ENCODE measurements around the gene DHX30. TPM values are rescaled to one million over a fixed set of nuclear protein-coding genes. Genes with fewer than 3 reads are reported as not detected.

Gene DHX30
- total RNA-seq, 1 experiment from 2014 or later = 75.7 TPM

GRCh38 chr3:47872916-47873315 is 70.0 kb downstream of the DHX30 start:
- H3K27ac Mint-ChIP-seq (ENCODE audit: unreplicated experiment) = no peak overlapping the region

DNA sequence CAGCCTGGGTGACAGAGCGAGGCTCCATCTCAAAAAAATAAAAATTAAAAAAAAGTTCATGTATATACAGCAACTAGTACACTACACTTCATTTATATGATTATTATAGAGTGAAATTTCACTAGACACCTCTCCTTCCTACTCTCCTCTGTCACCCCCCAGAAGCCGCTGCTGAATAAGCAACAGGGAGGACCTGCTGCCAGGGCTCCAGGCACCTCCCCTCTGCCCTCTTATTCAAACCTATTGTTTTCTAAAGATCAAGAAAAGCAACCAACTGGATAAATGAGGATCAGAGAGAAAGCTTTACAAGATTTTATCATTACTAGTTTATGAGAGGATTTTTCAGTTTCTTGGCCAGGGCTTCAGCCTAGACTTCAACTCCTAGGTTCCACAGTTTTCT is 71.5 kb downstream of the DHX30 start:
- ChIA-PET CTCF (no interaction called here), POLR2A (no interaction called here)
- Mint-ChIP-seq H3K4me3 (ENCODE audit: unreplicated experiment) (no peak overlapping the region), H3K36me3 (ENCODE audit: insufficient read depth, unreplicated experiment) (peaks cover 65% of the 10 kb centered on the region), H3K9me3 (ENCODE audit: unreplicated experiment) (no peaks in the 10 kb centered on the region), H3K4me1 (ENCODE audit: low read depth, unreplicated experiment) (peaks cover 6% of the 10 kb centered on the region), H3K27me3 (ENCODE audit: insufficient read depth, unreplicated experiment) (no peaks in the 10 kb centered on the region), H3K27ac (ENCODE audit: unreplicated experiment) (no peak overlapping the region)
- Histone ChIP-seq H3K4me1 (no peaks in the 10 kb centered on the region), H3K27me3 (replicated peaks; ENCODE audit: control insufficient read depth, insufficient read depth, low read length) (no peaks in the 10 kb centered on the region), H3K4me3 (ENCODE audit: low read depth, low read length) (no peak overlapping the region), H3K9me3 (no peaks in the 10 kb centered on the region), H3K36me3 (ENCODE audit: control insufficient read depth, insufficient read depth, low read length) (peaks cover 2% of the 10 kb centered on the region; the same call in 1 of the 2 replicates)
- BruUV-seq (replicated peaks) = no TSS peak
- intact Hi-C loops (cut with micrococcal nuclease; ENCODE audit: unreplicated experiment) = no loop called here
- TF ChIP-seq CTCF (IDR thresholded peaks at IDR 0.05; ENCODE audit: insufficient read depth in 1 of 2, low read depth in 1 of 2, low read length in 1 of 2, severe bottlenecking in 1 of 2, unreplicated experiment in 1 of 2) = no peak
- DNase-seq = no peak

More at GRCh38 chr3:47872916-47873315, 70.0 kb downstream of the DHX30 start:
- DNase-seq = no peak
- H3K4me3 Mint-ChIP-seq (ENCODE audit: unreplicated experiment) = no peak overlapping the region
- no peaks in the 10 kb centered on the region for H3K4me1 ChIP-seq
- ChIA-PET POLR2A (no interaction called here), CTCF (interaction anchor here (1.3 kb wide), 1 partner anchor 279 kb away, joined by 4 read pairs; no protein-coding TSS in a partner anchor)
- peaks cover 6% of the 10 kb centered on the region for H3K4me1 Mint-ChIP-seq (ENCODE audit: low read depth, unreplicated experiment)
- no peak overlapping the region for H3K4me3 ChIP-seq (ENCODE audit: low read depth, low read length)
- H3K9me3 ChIP-seq = no peaks in the 10 kb centered on the region
- peaks cover 74% of the 10 kb centered on the region for H3K36me3 Mint-ChIP-seq (ENCODE audit: insufficient read depth, unreplicated experiment)
- peaks cover 2% of the 10 kb centered on the region; the same call in 1 of the 2 replicates for H3K36me3 ChIP-seq (ENCODE audit: control insufficient read depth, insufficient read depth, low read length)
- H3K27me3 Mint-ChIP-seq (ENCODE audit: insufficient read depth, unreplicated experiment) = no peaks in the 10 kb centered on the region
- no TSS peak for BruUV-seq (replicated peaks)
- TF ChIP-seq CTCF (IDR thresholded peaks at IDR 0.05; ENCODE audit: insufficient read depth in 1 of 2, low read depth in 1 of 2, low read length in 1 of 2, severe bottlenecking in 1 of 2, unreplicated experiment in 1 of 2) = no peak
- H3K27me3 ChIP-seq (replicated peaks; ENCODE audit: control insufficient read depth, insufficient read depth, low read length) = no peaks in the 10 kb centered on the region
- no peaks in the 10 kb centered on the region for H3K9me3 Mint-ChIP-seq (ENCODE audit: unreplicated experiment)
- intact Hi-C loops (cut with micrococcal nuclease; ENCODE audit: unreplicated experiment) = no loop called here

DNA sequence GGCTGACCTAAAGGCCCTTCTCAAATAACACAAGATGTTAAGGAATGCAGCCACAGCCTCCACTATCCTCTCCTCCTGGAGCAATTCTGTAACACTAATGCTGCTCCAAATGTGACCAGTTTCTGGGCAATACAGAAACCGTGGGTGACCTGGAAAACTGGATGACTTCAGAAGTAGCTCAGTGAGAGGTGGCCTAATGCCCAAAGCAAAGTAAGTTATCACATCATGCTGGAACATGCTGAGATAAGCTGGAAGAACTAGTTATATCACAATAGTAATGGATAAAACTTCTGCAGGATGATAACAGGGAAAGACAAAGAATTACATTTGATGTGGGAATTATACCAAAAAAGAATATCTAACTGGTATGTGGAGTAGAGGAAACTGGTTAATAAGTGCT is 72.0 kb downstream of the DHX30 start:
- no peaks in the 10 kb centered on the region for H3K9me3 ChIP-seq
- H3K4me3 ChIP-seq (ENCODE audit: low read depth, low read length) = no peak overlapping the region
- H3K9me3 Mint-ChIP-seq (ENCODE audit: unreplicated experiment) = no peaks in the 10 kb centered on the region
- H3K27me3 Mint-ChIP-seq (ENCODE audit: insufficient read depth, unreplicated experiment) = no peaks in the 10 kb centered on the region
- ChIA-PET POLR2A (no interaction called here), CTCF (no interaction called here)
- peaks cover 6% of the 10 kb centered on the region for H3K4me1 Mint-ChIP-seq (ENCODE audit: low read depth, unreplicated experiment)
- H3K4me1 ChIP-seq = no peaks in the 10 kb centered on the region
- peaks cover 60% of the 10 kb centered on the region for H3K36me3 Mint-ChIP-seq (ENCODE audit: insufficient read depth, unreplicated experiment)
- no peak for DNase-seq
- no peaks in the 10 kb centered on the region for H3K27me3 ChIP-seq (replicated peaks; ENCODE audit: control insufficient read depth, insufficient read depth, low read length)
- no peak overlapping the region for H3K4me3 Mint-ChIP-seq (ENCODE audit: unreplicated experiment)
- TF ChIP-seq CTCF (IDR thresholded peaks at IDR 0.05; ENCODE audit: insufficient read depth in 1 of 2, low read depth in 1 of 2, low read length in 1 of 2, severe bottlenecking in 1 of 2, unreplicated experiment in 1 of 2) = no peak
- H3K27ac Mint-ChIP-seq (ENCODE audit: unreplicated experiment) = no peak overlapping the region
- intact Hi-C loops (cut with micrococcal nuclease; ENCODE audit: unreplicated experiment) = no loop called here
- H3K36me3 ChIP-seq (ENCODE audit: control insufficient read depth, insufficient read depth, low read length) = peaks cover 2% of the 10 kb centered on the region; the same call in 1 of the 2 replicates
- no TSS peak for BruUV-seq (replicated peaks)

All from Caco-2 (cell line).